K562 treated with DMSO at 1 percent for 12 hours (cell line): ENCODE results near the gene MT1A. TPM values are rescaled to one million over a fixed set of nuclear protein-coding genes. Genes with fewer than 3 reads are reported as not detected.

Experiments used
- total RNA-seq: library from RNA; unstranded; fragments of 300-600 nt; gene quantifications from 2 replicates; pipeline ENCODE4 v1.2.3, GENCODE V29; 2022; ENCODE audit not compliant: insufficient read depth

Gene MT1A
- not detected in 2 replicates for total RNA-seq

GRCh38 chr16:56637814-56638750 is at the start of gene MT1A:
Gene MT1A, plus strand, starts transcription at chr16:56638666. Its CDS starts 73 bp downstream, at chr16:56638739.

GRCh38 chr16:56589141-56590039 is 49.1 kb upstream of the MT1A start, which contains the start of gene MT3:
Gene MT3, plus strand, starts transcription at chr16:56589528. Its CDS starts 63 bp downstream, at chr16:56589591.

GRCh38 chr16:56608043-56608875 is 30.2 kb upstream of the MT1A start, which contains the start of gene MT2A:
Gene MT2A, plus strand, starts transcription at chr16:56608584. Its CDS starts 72 bp downstream, at chr16:56608656.

GRCh38 chr16:56625140-56625942 is 13.1 kb upstream of the MT1A start, which contains the start of gene MT1E:
Gene MT1E, plus strand, starts transcription at chr16:56625781. Its CDS starts 71 bp downstream, at chr16:56625852.

GRCh38 chr16:56632156-56632847 is 6.2 kb upstream of the MT1A start, which contains the start of gene MT1M:
Gene MT1M, plus strand, starts transcription at chr16:56632659. Its CDS starts 73 bp downstream, at chr16:56632732.

GRCh38 chr16:56651586-56651985 is 13.1 kb downstream of the MT1A start, which contains the start of gene MT1B:
Gene MT1B, plus strand, starts transcription at chr16:56651886. Its CDS starts 68 bp downstream, at chr16:56651954.

GRCh38 chr16:56657555-56658326 is 19.3 kb downstream of the MT1A start, which contains the start of gene MT1F:
Gene MT1F, plus strand, starts transcription at chr16:56657959. Its CDS starts 100 bp downstream, at chr16:56658059.

GRCh38 chr16:56667581-56668571 is 29.4 kb downstream of the MT1A start, which contains the start of gene MT1G:
Gene MT1G, minus strand, starts transcription at chr16:56668065. Its CDS starts 72 bp downstream, at chr16:56667993.

GRCh38 chr16:56669005-56669839 is 30.8 kb downstream of the MT1A start, which contains the start of gene MT1H:
Gene MT1H, plus strand, starts transcription at chr16:56669814. Its CDS starts 71 bp downstream, at chr16:56669885.

GRCh38 chr16:56681939-56682702 is 43.7 kb downstream of the MT1A start, which contains the start of gene MT1X:
Gene MT1X, plus strand, starts transcription at chr16:56682470. Its CDS starts 71 bp downstream, at chr16:56682541.

Other genes starting within 250 kb of the MT1A start
- gene AMFR, start 213.1 kb upstream of the MT1A start, total RNA-seq, result 80.8 and 114 TPM in 2 replicates
- 50.5 and 50.7 TPM in 2 replicates for gene NUDT21, start 187.3 kb upstream of the MT1A start, total RNA-seq
- gene OGFOD1, start 187.1 kb upstream of the MT1A start, total RNA-seq, result 13.1 and 23.9 TPM in 2 replicates
- 11.7 and 17.8 TPM in 2 replicates for gene BBS2, start 118.6 kb upstream of the MT1A start, total RNA-seq
- gene MT4, start 73.6 kb upstream of the MT1A start, total RNA-seq, result not detected in 2 replicates
- gene MT3, start 49.1 kb upstream of the MT1A start, total RNA-seq, result not detected in 2 replicates
- 28.0 and 34.8 TPM in 2 replicates for gene MT2A, start 30.1 kb upstream of the MT1A start, total RNA-seq
- not detected in 2 replicates for gene MT1E, start 12.9 kb upstream of the MT1A start, total RNA-seq
- gene MT1M, start 6.0 kb upstream of the MT1A start, total RNA-seq, result not detected in 2 replicates
- gene MT1B, start 13.2 kb downstream of the MT1A start, total RNA-seq, result not detected in 2 replicates
- not detected in 2 replicates for gene MT1F, start 19.3 kb downstream of the MT1A start, total RNA-seq
- not detected in 2 replicates for gene MT1G, start 29.4 kb downstream of the MT1A start, total RNA-seq
- gene MT1H, start 31.1 kb downstream of the MT1A start, total RNA-seq, result not detected in 2 replicates
- gene MT1X, start 43.8 kb downstream of the MT1A start, total RNA-seq, result 16.4 and 18.1 TPM in 2 replicates
- 49.1 and 76.9 TPM in 2 replicates for gene NUP93, start 91.5 kb downstream of the MT1A start, total RNA-seq
- not detected in 2 replicates for gene SLC12A3, start 226.5 kb downstream of the MT1A start, total RNA-seq